Endothelial cell (in vitro differentiated cells): ENCODE data around the gene PCDHGC4. TPM values are rescaled to one million over a fixed set of nuclear protein-coding genes. Genes with fewer than 3 reads are reported as not detected.
A peak's percentile ranks its signal among the peaks of the same experiment; 100 is the strongest.

Source experiments
- DNase-seq: peaks from one replicate; pipeline ENCODE4 v3.0.0; 2021; ENCODE audit warnings: low spot score
- H3K27ac Mint-ChIP-seq: one replicate; pipeline ENCODE4 v1.8.0; 2021; ENCODE audit warnings: mixed read lengths, inconsistent platforms; ENCODE audit not compliant: unreplicated experiment
- H3K27me3 Mint-ChIP-seq: one replicate; pipeline ENCODE4 v1.8.0; 2021; ENCODE audit warnings: mild to moderate bottlenecking, moderate library complexity, mixed read lengths, inconsistent platforms; ENCODE audit not compliant: unreplicated experiment
- H3K36me3 Mint-ChIP-seq: one replicate; pipeline ENCODE4 v1.8.0; 2021; ENCODE audit warnings: mild to moderate bottlenecking, low read depth, mixed read lengths, inconsistent platforms; ENCODE audit not compliant: unreplicated experiment
- H3K4me1 Mint-ChIP-seq: one replicate; pipeline ENCODE4 v1.8.0; 2021; ENCODE audit warnings: mild to moderate bottlenecking, mixed read lengths, inconsistent platforms; ENCODE audit not compliant: unreplicated experiment
- H3K4me3 Mint-ChIP-seq: one replicate; pipeline ENCODE4 v1.8.0; 2021; ENCODE audit warnings: mild to moderate bottlenecking, mixed read lengths, inconsistent platforms; ENCODE audit not compliant: unreplicated experiment
- H3K9me3 Mint-ChIP-seq: one replicate; pipeline ENCODE4 v1.8.0; 2021; ENCODE audit warnings: mixed read lengths, inconsistent platforms; ENCODE audit not compliant: unreplicated experiment
- CTCF ChIP-seq: fragments of 200-600 bp; sonication (generic); IDR thresholded peaks from one replicate; pipeline ENCODE4 v1.5.0; 2021; ENCODE audit warnings: antibody characterized with exemption; ENCODE audit not compliant: unreplicated experiment
- total RNA-seq: library from RNA; stranded (reverse); fragmentation: NEBNext Ultra II Directional; extraction: Animal tissue kit (Norgen Biotek cat#: 25700); gene quantifications from one replicate; pipeline ENCODE4 v1.2.1, GENCODE V29; 2021; ENCODE audit not compliant: unreplicated experiment

Gene PCDHGC4
- total RNA-seq, 1 donor from 2014 or later, result 3.5 TPM

- TF ChIP-seq CTCF, result no peak
- Mint-ChIP-seq H3K9me3 (no peaks in the 10 kb centered on the region), H3K4me3 (peak overlapping the region; percentile 86), H3K27ac (peak overlapping the region; percentile 93), H3K4me1 (peaks cover 68% of the 10 kb centered on the region), H3K36me3 (peaks cover 50% of the 10 kb centered on the region), H3K27me3 (peaks cover 27% of the 10 kb centered on the region)
- peak; percentile 62 for DNase-seq
These were observed 28.2 kb downstream of the PCDHGC4 start for GRCh38 chr5:141512911-141513626.

- Mint-ChIP-seq H3K27me3 (peaks cover 26% of the 10 kb centered on the region), H3K36me3 (peaks cover 52% of the 10 kb centered on the region), H3K4me3 (peak overlapping the region; percentile 86), H3K9me3 (no peaks in the 10 kb centered on the region), H3K27ac (peak overlapping the region; percentile 93), H3K4me1 (peaks cover 65% of the 10 kb centered on the region)
- DNase-seq, result peak; percentile 72
- TF ChIP-seq CTCF, result no peak
These were observed 28.9 kb downstream of the PCDHGC4 start for GRCh38 chr5:141513627-141514329.

GRCh38 chr5:141514330-141515133 lies 29.7 kb downstream of the PCDHGC4 start:
- Mint-ChIP-seq H3K4me1 (peaks cover 62% of the 10 kb centered on the region), H3K27me3 (peaks cover 24% of the 10 kb centered on the region), H3K27ac (peak overlapping the region; percentile 93), H3K36me3 (peaks cover 53% of the 10 kb centered on the region), H3K9me3 (no peaks in the 10 kb centered on the region), H3K4me3 (no peak overlapping the region)
- TF ChIP-seq CTCF, result no peak
- no peak for DNase-seq

- Mint-ChIP-seq H3K36me3 (peaks cover 53% of the 10 kb centered on the region), H3K27ac (peak overlapping the region; percentile 85), H3K4me3 (no peak overlapping the region), H3K27me3 (peaks cover 22% of the 10 kb centered on the region), H3K9me3 (no peaks in the 10 kb centered on the region), H3K4me1 (peaks cover 63% of the 10 kb centered on the region)
- DNase-seq, result no peak
- TF ChIP-seq CTCF, result no peak
These were observed 30.3 kb downstream of the PCDHGC4 start for GRCh38 chr5:141515141-141515540.
